ENCODE measurements around the gene COQ9.
"Not testable (repeated sequence)": the region's sequence is repeated elsewhere in the genome, so short reads cannot be mapped to it uniquely, and the experiment has no call there.

The COQ9 gene

DNA sequence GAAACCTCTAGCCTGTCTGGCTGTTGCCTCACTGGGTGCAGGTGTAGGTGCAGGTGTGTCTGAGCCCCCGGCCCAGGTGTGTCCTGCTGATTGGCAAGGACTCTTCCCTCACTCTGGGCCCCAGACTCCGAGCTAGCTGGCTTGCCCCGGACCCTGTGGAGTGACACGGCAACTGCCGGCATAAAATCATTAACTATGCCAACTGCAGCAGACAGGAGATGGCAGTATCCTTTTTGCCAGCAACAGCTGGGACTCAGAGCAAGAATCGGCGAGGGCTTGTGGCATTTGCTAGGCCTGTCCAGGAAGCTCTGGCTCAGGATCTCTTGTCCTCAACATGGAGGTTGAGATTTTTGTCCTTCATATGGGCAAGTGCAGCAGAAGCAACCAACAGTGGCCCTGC, 20.9 kb upstream of the COQ9 start:
- no peak for DNase-seq (ENCODE audit: low read depth in 2 of 2)

DNA sequence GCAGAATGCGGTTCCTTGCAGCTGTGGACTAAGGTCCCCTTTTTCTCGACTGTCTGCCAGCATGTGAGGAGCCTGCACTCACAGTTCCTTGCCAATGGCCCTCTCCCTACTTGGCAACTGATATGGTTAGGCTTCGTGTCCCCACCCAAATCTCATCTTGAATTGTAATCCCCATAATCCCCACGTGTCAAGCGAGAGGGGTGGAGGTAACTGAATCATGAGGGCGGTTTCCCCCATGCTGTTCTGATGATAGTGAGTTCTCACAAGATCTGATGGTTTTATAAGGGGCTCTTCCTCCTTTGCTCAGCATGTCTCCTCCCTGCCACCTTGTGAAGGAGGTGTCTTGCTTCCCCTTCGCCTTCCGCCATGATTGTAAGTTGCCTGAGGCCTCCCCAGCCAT, 20.0 kb upstream of the COQ9 start:
- DNase-seq (ENCODE audit: low read depth in 2 of 2) = no peak

DNA sequence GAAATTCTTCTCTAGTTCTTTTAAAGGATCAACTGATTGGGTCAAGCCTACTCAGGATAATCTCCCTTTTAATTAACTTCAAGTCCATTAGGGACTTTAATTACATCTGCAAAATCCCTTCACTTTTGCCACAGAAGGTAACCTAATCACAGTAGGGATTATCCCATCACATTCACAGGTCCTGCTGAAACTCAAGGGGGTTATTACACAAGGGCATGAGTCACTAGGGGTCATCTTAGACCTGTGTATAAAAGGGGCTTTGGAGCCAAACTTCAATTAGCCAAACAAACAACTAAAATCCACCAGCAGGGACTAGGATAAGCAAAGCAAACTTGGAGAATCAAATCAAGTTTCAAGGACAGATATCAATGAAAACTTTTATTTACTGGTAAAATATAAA, 19.5 kb upstream of the COQ9 start:
- DNase-seq (ENCODE audit: low read depth in 2 of 2) = no peak

DNA sequence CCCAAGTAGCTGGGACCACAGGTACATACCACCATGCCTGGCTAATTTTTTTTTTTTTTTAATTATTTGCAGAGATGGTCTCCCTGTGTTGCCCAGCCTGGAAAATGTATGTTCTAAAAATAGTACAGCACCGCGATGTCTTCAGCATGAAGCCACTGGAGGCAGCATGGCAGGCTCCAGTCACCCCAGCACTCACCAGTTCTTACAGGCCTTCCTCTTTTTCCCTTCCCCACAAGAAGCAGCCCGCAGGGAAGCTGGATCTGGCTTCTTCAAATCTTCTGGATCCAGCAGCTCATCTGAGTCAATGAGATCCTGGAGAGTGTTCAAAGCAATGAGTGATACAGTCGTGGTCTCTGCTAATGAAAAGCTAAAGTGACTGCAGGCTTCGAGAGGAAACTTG, 16.3 kb upstream of the COQ9 start:
- no peak for DNase-seq (ENCODE audit: low read depth in 2 of 2)

DNA sequence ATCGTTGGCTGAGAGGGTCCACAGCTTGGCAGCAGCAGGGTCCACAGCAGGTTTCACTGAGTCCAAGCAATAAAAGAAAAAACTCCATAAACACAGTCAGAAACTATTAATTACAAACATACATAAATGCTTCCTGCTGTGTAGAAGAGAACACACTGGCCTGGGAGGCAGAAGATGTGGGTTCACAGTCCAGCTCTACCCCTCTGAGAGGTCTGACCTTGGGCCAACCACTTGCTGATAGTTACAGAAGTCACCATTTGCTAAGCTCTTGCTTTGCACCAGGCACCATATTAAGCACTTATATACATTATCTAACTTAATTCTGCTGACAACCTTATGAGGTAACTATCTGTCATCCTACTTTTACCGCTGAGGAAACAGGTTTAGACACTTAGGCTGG, 14.8 kb upstream of the COQ9 start:
- no peak for DNase-seq (ENCODE audit: low read depth in 2 of 2)

DNA sequence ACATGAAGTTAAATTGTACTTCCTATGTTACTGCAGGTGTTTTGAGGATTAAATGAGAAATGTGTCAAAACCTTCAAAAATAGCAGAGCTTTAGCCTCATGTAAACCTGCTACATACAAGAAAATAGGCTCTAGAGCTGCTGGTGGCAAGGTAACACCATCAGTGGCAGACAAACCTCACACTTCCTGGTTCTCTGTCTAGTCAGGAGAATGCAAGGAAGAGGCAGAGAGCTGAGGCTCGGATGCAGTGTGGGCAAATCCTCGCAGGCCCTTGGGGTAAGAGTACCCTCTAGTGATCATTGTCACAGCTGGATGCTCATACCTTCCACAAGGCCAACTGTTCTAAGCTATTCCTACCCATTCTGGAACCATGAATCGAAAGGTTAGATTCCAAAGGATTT, 14.3 kb upstream of the COQ9 start:
- DNase-seq (ENCODE audit: low read depth in 2 of 2) = no peak

DNA sequence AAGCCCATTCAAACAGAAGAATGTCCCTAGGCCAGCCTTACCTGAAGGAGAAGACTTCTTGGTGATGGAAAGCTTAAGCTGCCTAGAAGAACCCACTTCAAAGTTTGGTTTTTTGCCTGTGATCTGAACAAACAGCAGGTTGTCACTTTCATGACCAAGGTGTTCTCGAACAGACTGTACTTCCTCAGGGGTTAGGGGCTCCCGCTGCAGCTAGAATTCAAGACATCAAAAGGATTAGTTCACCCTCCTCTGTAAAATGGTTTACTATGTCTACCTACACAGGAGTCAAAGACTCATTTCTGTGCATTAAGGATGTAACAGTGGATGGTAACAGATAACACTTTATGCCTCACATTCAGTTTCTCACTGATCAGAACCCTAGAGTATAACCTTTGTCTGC, 13.3 kb upstream of the COQ9 start:
- no peak for DNase-seq (ENCODE audit: low read depth in 2 of 2)

DNA sequence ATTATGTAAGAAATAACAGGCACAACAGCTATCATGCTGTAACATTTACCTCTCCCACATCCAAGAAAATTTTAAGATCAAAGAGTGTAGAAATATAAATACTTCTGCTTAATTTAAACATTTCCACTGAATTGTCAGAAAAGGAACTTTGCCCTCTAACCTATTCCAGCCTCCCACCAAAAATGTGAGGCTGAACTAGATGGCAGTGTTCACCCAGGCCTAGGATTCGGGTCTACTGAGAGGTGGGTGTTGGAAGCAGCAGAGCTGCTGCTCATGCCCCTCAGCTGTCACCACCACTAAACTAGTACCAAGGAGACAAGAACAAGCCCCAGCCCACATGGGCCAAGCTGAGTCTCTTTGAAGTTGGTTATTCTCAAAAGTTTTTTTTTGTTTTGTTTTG, 11.4 kb upstream of the COQ9 start:
- DNase-seq (ENCODE audit: low read depth in 2 of 2) = no peak

DNA sequence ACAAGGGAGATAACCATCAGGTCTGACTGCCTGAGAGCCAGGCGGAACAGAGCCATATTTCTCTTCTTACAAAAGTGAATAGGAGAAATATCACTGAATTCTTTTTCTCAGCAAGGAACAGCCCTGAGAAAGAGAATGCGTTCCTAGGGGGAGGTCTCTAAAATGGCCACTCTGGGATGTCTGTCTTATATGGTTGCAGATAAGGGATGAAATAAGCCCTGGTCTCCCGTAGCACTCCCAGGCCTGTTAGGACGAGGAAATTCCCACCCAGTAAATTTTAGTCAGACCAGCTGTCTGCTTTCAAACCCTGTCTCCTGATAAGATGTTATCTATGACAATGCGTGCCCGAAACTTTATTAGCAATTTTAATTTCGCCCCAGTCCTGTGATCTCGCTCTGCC, 7.3 kb upstream of the COQ9 start:
- not testable (repeated sequence) for DNase-seq (ENCODE audit: low read depth in 2 of 2)

DNA sequence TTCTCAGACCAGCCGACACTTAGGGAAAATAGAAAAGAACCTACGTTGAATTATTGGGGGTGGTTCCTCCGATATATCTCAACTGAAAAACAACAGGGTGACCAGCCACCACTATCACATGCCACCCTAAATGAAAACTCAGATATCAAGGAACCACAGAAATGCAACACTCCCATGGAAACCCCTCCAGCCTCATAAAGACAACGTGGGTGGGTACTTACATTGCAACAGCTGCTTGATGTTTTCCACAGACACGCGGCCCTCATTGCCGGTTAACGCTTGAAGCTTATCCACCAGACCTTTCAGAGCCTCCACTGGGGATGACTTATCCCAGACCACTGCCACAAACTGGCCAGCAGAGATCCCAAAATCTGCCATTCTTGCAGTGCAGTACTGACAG, 6.7 kb upstream of the COQ9 start:
- not testable (repeated sequence) for DNase-seq (ENCODE audit: low read depth in 2 of 2)

DNA sequence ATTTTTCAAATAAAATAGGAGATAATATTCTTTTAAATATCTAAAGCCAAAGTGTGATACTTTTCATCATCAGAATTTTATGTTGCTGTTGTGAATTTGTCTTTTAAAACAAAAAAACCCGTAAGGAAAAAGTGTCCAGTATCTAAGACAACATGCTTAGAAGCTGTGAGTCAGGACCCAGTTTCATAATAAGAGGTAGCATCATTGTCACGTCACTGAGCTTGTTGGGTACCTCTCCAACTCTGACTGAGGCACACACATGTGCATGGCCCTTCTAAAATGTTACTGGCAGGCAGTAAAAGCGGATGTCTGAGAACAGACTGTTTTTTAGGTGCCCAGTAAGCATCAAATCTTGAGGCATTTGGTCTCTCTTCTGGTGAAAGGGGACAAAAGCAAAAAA, 2.6 kb upstream of the COQ9 start:
- no peak for DNase-seq (ENCODE audit: low read depth in 2 of 2)

DNA sequence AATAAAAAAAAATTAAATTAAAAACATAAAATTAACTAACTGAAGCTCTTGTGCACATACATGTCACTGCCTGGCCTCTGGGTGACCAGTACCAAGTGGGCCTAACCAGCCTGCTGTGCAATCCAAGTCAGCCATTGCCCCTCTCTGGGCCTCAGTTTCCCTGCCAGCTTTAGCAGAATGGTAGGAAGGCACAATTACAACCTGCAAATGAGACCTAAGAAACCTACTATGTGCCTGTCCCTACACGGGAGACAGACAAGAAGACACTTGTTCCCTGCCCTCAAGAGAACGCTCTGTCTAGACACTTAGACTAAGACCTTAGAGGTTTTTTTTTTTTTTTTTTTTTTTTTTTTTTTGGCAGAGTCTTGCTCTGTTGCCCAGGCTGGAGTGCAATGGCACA, 1.8 kb upstream of the COQ9 start:
- no peak for DNase-seq (ENCODE audit: low read depth in 2 of 2)

DNA sequence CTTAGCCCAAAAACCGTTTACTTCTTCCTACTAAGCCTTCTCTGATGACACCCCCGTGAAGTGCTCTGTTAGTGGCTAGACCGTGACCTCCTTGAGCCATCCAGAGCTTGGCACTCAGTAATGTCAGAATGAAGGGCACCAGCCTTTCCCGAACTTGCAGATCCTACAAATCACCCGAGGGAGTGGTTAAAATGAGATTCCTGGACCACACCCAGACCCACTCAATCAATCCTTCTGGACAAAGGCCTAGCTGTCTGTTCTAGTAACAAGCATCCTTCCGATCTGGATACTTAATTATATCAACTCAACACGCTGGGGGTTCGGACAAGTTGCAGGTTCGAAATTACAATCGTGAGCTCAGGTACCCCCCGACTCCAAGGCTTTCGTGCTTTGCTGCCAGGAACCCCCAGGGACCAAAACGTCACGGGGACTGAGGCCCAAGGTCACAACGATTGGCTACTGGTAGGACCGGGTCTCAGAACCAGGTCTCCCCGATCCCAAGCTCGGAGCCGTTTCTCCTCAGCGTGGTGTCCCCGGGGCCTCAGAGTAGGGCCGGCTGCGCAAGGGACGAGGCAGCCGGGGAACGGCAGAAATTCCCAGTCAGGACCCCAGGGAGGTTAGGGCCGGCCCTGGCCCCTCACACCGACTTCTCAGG, 621 bp upstream of the COQ9 start:
- DNase-seq (ENCODE audit: low read depth in 2 of 2) = no peak

DNA sequence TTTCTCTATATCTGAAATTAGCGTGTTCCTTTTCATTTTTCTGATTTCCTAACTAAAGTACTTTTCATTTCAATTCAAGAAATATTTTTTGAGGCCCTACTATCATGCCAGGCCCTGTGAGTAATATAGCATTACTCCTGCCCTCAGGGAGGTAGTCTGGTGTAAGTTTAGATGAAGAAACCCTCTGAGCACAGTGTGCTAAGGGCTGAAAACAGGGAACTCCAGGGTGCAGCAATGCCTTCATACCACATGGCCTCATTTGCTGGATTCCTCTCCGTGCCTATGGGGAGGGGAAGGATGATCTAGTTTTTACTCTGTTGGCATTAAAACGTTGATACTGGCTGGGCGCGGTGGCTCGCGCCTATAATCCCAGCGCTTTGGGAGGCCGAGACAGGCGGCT, 4.7 kb downstream of the COQ9 start:
- DNase-seq (ENCODE audit: low read depth in 2 of 2) = no peak

DNA sequence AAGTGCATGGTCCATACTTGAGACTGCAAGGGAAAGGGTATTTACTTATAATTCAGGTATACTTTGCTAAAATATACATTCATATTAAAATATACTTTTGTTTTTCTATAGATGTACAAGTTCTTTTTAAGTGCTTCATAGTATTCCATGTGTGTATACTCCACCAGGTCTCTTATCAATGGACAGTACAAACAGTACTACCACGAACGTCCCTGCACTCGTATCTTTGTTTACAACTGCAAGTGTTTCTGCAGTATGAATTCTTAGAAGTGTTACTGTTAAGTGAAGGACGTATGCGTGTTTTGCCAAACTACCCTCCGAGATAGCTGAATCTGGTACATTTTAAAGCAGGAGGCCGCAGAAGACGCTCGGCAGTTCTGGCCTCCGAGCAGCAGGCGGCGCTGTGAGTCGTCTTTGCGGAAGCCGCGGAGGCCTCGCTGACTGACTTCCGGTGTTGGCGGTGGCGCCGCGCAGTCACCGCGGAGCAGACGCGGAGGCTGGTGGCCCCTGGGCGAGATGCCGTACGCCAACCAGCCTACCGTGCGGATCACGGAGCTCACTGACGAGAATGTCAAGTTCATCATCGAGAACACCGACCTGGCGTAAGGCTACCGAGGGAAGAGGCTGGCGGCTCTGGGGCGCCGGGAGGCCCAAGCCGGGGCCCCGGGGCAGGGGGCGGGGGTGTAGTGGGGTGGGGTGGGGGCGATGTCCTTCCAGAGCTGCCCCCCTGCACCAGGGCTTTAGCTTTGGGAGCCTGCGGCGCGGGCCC, 15.1 kb downstream of the COQ9 start, which contains the start of gene POLR2C:
TSS of gene POLR2C (plus strand) at position 471 of the 769 bp plus-strand sequence. CDS start at position 517, 46 bp downstream.
- DNase-seq (ENCODE audit: low read depth in 2 of 2) = peak; percentile 52 to 53

DNA sequence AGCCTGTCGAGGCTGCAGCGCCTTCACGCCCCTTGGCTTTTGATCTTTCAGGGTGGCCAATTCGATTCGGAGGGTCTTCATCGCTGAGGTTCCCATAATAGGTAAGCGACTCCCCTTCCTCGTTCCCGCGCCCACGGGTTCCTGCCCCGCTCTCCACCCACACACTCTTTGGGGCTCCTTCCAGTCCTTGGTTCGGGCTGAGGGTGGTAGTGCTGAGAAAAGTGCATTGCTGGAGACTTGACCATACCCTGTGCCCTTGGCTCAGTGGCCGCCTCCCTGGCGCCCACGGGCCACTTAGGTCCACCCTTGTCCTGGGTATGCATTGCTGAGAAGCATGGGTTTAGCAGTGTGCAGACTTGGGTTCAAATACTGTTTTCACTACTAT, 15.7 kb downstream of the COQ9 start:
- DNase-seq (ENCODE audit: low read depth in 2 of 2) = no peak

DNA sequence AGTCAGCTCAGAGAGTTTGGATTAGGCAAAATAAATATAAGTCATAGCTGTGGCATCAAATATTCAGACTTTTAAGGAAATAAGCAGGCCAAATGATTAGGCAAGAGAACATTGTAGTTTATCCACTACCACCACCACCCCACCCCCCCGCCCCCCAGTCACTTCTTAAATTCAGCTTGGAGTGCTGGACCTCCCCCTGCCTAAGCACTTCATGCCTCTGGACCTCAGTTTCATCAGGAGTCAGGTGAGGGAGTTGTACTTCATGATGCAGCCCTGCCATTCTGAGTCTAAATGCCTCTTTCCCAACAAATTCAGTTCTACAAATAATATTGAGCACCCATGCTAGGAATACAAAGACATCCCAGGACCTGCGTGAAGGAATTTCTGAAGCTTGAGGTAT, 17.2 kb downstream of the COQ9 start:
- DNase-seq (ENCODE audit: low read depth in 2 of 2) = no peak

DNA sequence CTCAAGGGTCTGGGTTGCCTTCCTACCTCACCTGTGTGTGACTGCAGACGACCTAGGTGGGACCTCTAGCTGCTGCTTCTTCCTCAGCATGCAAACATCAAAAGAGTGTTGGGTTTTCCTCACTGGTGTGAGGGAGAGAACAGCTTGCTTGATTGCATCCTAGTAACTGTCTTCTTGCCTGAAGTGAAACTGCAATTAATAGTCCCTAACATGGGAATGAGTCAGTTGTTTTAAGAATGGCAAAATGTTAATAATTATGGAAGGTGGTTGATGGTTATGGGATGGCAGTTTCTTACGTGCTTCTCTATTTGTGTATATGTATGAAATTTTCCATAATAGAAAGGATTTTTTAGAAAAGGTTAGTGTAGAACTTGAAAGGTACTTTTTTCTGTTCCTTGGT, 21.1 kb downstream of the COQ9 start:
- no peak for DNase-seq (ENCODE audit: low read depth in 2 of 2)

DNA sequence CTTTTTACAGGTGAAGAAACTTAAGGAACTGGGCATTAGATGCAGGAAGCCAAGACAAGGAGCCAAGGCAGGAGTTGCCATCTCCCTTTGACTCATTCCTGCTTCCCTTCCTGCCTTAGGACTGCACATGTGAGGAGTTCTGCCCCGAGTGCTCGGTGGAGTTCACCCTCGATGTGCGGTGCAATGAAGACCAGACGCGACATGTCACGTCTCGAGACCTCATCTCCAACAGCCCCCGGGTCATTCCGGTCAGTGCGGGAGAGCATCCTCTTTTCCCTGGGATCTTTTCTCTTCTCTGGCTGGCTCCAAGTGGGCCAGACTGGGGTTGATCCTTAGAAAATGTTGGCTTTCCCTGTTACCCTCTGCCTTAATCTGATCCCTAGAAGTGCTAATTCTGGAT, 21.8 kb downstream of the COQ9 start:
- DNase-seq (ENCODE audit: low read depth in 2 of 2) = no peak

DNA sequence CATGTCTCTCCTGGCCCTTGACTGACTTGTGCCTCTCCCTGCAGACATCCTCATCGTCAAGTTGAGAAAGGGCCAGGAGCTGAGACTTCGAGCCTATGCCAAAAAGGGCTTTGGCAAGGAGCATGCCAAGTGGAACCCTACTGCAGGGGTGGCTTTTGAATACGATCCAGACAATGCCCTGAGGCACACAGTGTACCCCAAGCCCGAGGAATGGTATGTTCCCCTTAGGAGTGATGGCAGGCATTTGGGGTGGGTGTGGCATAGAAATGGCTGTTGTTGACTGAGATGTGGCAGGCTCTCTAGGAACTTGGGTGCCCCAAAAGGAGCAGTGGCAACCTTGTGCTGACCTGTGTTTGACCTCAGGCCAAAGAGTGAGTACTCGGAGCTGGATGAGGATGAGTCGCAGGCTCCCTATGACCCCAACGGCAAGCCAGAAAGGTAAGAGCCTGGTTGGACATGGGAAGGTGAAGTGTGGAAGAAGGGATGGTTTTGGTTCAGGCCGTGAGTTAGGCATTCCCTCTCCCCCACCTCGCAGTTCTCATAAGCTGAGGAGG, 22.7 kb downstream of the COQ9 start:
- DNase-seq (ENCODE audit: low read depth in 2 of 2) = no peak

DNA sequence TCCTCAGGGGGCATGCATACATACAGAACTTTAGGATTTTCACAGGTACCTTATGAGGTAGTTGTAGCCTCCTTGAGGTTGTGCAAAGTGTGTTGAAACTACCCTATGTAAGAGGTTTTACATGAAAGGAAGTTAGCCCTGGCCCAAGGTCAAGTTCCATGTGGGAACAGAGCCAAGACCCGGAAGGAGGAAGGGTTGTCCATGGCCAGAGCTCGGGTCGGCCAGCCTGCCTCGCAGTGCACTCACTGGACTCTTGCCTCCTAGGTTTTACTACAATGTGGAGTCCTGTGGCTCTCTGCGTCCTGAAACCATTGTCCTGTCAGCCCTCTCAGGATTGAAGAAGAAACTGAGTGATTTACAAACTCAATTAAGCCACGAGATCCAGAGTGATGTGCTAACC, 23.4 kb downstream of the COQ9 start:
- no peak for DNase-seq (ENCODE audit: low read depth in 2 of 2)

DNA sequence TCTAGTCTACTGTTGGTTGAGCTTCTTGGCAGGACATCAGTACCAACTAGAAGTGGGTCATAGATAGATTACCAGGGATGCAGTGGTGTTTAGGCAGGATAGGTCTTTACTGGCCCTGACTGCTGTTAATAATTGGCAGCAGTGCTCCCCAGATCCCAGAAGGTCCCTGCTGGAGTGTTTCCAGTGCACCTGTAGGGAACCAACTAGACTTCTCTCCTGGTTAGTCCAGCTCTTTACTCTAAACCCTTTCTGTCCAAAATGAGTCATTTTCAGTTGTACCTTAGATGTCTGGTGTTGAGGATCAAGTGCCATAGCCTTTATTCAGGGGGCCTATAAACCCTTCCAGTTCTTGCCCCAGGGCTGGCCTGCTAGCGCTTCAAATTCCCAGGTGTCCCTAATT, 23.9 kb downstream of the COQ9 start:
- no peak for DNase-seq (ENCODE audit: low read depth in 2 of 2)

Data from fibroblast of skin of left quadriceps (primary cell).